Heart left ventricle (tissue), 16 donors: ENCODE results near the gene RBM4. TPM values are rescaled to one million over a fixed set of nuclear protein-coding genes. Genes with fewer than 3 reads are reported as not detected.

Source experiments
- ATAC-seq, 4 donors: fragments of 200-7000 bp; cut with Tn5 transposase; one replicate each; pipeline ENCODE4 v1.9.1; 2020 to 2022; ENCODE audit warnings: moderate library complexity in 4 of 4, mild to moderate bottlenecking in 3 of 4, moderate number of reproducible peaks in 1 of 4
- DNase-seq, 5 donors: peaks; one replicate each; pipeline ENCODE4 v3.0.0-alpha.2; 2020
- H3K27ac ChIP-seq, 12 donors: fragments of 200-600 bp; sonication (generic) in 4 of 12; one replicate each; pipeline versions ENCODE4 v1.5.0 to v1.8.0; 2016 to 2022; ENCODE audit warnings: mild to moderate bottlenecking in 2 of 12
- H3K27me3 ChIP-seq, 9 donors: fragments of 200-600 bp; sonication (generic) in 2 of 9; one replicate each; pipeline versions ENCODE4 v1.5.1 to v1.8.0; 2016 to 2022; ENCODE audit warnings: mild to moderate bottlenecking in 3 of 9
- H3K36me3 ChIP-seq, 9 donors: fragments of 200-600 bp; sonication (generic) in 2 of 9; one replicate each; pipeline versions ENCODE4 v1.5.0 to v1.8.0; 2018 to 2022; ENCODE audit warnings: mild to moderate bottlenecking in 2 of 9
- H3K4me1 ChIP-seq, 12 donors: fragments of 200-600 bp; sonication (generic) in 4 of 12; one replicate each; pipeline versions ENCODE4 v1.5.0 to v1.8.0; 2016 to 2022; ENCODE audit warnings: mild to moderate bottlenecking in 3 of 12
- H3K4me3 ChIP-seq, 12 donors: fragments of 200-600 bp; sonication (generic) in 4 of 12; one replicate each; pipeline versions ENCODE4 v1.5.0 to v1.8.0; 2017 to 2022; ENCODE audit warnings: mild to moderate bottlenecking in 9 of 12, moderate library complexity in 4 of 12
- H3K9me3 ChIP-seq, 12 donors: fragments of 200-600 bp; sonication (generic) in 4 of 12; one replicate each; pipeline versions ENCODE4 v1.5.0 to v1.8.0; 2016 to 2022; ENCODE audit warnings: mild to moderate bottlenecking in 1 of 12
- POLR2A ChIP-seq, 2 donors: fragments of 450-650 bp; IDR thresholded peaks; one replicate each; pipeline ENCODE4 v1.6.1; 2017; ENCODE audit warnings: antibody characterized with exemption in 2 of 2, mild to moderate bottlenecking in 2 of 2, moderate library complexity in 2 of 2
- WGBS, 4 donors: extraction: QIAGEN DNeasy Blood & Tissue Kit in 2 of 4; methylation state at CpG; one replicate each; pipeline versions ENCODE4 v1.1.5 to v1.1.7; 2013 to 2018; 5-methylcytosine and 5-hydroxymethylcytosine counted together
- intact Hi-C, 10 donors: fragments of 100-400 bp; cut with DNase I; formaldehyde crosslinking; loops; one replicate each; pipeline versions ENCODE4 v1.11.1 to v1.14.2; 2022
- polyA plus RNA-seq, 2 donors: library from polyadenylated mRNA; stranded (reverse); fragments of 200-250 nt; gene quantifications; one replicate each; pipeline ENCODE4 v1.2.3, GENCODE V29; 2013
- total RNA-seq, 9 donors: library from RNA; depleted of rRNA in 2 of 9; stranded (reverse); fragments of >200 nt in 2 of 9; fragmentation: NEBNext Ultra II Directional in 3 of 9; extraction: Animal tissue kit (Norgen Biotek cat#: 25700) in 3 of 9; gene quantifications; one replicate each; pipeline versions ENCODE4 v1.1.0 to v1.2.4, GENCODE V29; 2016 to 2023
- TF ChIP-seq, protein P1 (sequence below), 12 donors: fragments of 200-600 bp; sonication (generic) in 4 of 12; IDR thresholded peaks; one replicate each; pipeline versions ENCODE4 v1.5.0 to v1.8.0; 2018 to 2022; ENCODE audit warnings: antibody characterized with exemption in 12 of 12, mild to moderate bottlenecking in 5 of 12
- donor health status: ischemic (EF 13 %, LVEDD 7.1; RV severe dilation, severe dysfunction).
- donor health status: healthy with polysubstance abuse.
- donor health status: DM: no; HTN: yes; CAD: no.
- donor health status: DM: no; HTN: no; CAD: no.
- donor health status: ischemic (EF 25% LVEDD 6.9; RV normal size, moderate dysfunction).
- donor health status: ischemic (EF 25% LVEDD 5.7; RV mildly dilated, moderate dysfunction).
- donor health status: healthy.
- donor health status: DM: yes; HTN: yes; CAD: no.
- donor health status: ischemic (EF 35%, LVEDD 5.7; RV mildly dilated, moderate dysfunction).
- donor health status: nonischemic (EF 11% LVEDD 7.7; RV severe dilation, severe dysfunction).
- donor health status: DM: yes; HTN: yes; CAD: no.
- donor health status: PGD.
- donor health status: ischemic (EF 29% LVEDD 5.4; RV normal size, mild dysfunction).
- donor health status: nonischemic (EF 23%, LVEDD 6.1; RV moderate dilation, normal function).

RBM4 gene
- total and polyA plus RNA-seq, 11 donors: 46.4 to 89.4 (median 56.6) TPM

DNA sequence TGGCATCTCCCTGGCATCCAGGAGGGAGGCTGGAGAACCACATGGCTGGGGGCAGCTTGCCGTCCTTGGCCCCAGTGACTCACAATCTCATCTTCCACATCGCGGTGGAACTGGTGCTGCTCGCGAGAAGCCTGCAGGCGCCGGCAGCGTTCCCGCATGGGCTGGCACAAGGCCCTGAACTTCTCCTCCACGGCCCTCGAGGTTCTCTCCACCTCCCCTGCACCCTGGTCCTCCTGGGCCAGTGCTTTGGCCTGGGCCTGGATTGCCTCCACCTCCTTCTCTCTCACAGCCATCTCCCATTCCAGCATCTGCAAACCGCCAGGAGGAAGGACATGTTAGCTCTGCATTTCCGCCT lies 55.5 kb downstream of the RBM4 start:
- Histone ChIP-seq H3K4me3 (no peak overlapping the region), H3K4me1 (peaks cover 0 to 7% (median 0%) of the 10 kb centered on the region in 12 donors), H3K27me3 (no peaks in the 10 kb centered on the region), H3K9me3 (peaks cover 0 to under 1% (median 0%) of the 10 kb centered on the region in 12 donors), H3K27ac (no peak overlapping the region), H3K36me3 (no peaks in the 10 kb centered on the region)
- ATAC-seq (no peak), DNase-seq (peak in 1 of 5 donors; percentile 54)
- intact Hi-C loops: loop anchor here in 9 of 10 donors (1.0 to 5.0 kb wide), 5 partner anchors 139 to 378 kb away; no protein-coding TSS in a partner anchor
- no peak for TF ChIP-seq POLR2A (IDR thresholded peaks at IDR 0.05)
- TF ChIP-seq, protein P1, sequence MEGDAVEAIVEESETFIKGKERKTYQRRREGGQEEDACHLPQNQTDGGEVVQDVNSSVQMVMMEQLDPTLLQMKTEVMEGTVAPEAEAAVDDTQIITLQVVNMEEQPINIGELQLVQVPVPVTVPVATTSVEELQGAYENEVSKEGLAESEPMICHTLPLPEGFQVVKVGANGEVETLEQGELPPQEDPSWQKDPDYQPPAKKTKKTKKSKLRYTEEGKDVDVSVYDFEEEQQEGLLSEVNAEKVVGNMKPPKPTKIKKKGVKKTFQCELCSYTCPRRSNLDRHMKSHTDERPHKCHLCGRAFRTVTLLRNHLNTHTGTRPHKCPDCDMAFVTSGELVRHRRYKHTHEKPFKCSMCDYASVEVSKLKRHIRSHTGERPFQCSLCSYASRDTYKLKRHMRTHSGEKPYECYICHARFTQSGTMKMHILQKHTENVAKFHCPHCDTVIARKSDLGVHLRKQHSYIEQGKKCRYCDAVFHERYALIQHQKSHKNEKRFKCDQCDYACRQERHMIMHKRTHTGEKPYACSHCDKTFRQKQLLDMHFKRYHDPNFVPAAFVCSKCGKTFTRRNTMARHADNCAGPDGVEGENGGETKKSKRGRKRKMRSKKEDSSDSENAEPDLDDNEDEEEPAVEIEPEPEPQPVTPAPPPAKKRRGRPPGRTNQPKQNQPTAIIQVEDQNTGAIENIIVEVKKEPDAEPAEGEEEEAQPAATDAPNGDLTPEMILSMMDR (IDR thresholded peaks at IDR 0.05): no peak
- 85 to 91% (median 90%) methylated on average over 13 of the region's 13 CpGs for WGBS, 4 donors

GRCh38 chr11:66694732-66695207 lies 56.3 kb downstream of the RBM4 start:
- intact Hi-C loops: loop anchor here (1.0 to 5.0 kb wide), 5 partner anchors 138 to 378 kb away; no protein-coding TSS in a partner anchor
- peak; percentile 82 to 91 (median 85) for DNase-seq

More at GRCh38 chr11:66694732-66695207, 56.3 kb downstream of the RBM4 start:
- 17 to 21% (median 20%) methylated on average over 6 of the region's 6 CpGs for WGBS, 4 donors
- Histone ChIP-seq H3K9me3 (peaks cover 0 to 7% (median 1%) of the 10 kb centered on the region in 12 donors), H3K36me3 (no peaks in the 10 kb centered on the region), H3K4me3 (no peak overlapping the region), H3K4me1 (peaks cover 0 to 7% (median 0%) of the 10 kb centered on the region in 12 donors), H3K27me3 (no peaks in the 10 kb centered on the region), H3K27ac (peak overlapping the region in 1 of 12 donors; percentile 20)
- TF ChIP-seq, protein P1 (IDR thresholded peaks at IDR 0.05): peak; percentile 85 to 94 (median 90)
- TF ChIP-seq POLR2A (IDR thresholded peaks at IDR 0.05): no peak
- ATAC-seq: peak; percentile 61 to 90 (median 88)

Other genes with a start within 250 kb of the RBM4 start
- gene NPAS4, start 217.7 kb upstream of the RBM4 start, total RNA-seq: under 1 TPM in 1 of 9 donors, not detected in 8; 0.75 TPM
- gene NPAS4, start 217.7 kb upstream of the RBM4 start, polyA plus RNA-seq: under 1 TPM in 1 of 2 donors, not detected in 1; 0.04 TPM
- 10 to 100 TPM; 38.9 to 56.9 (median 47.4) TPM for gene MRPL11, start 199.9 kb upstream of the RBM4 start, total RNA-seq
- gene MRPL11, start 199.9 kb upstream of the RBM4 start, polyA plus RNA-seq: 10 to 100 TPM; 48.9 to 62.8 TPM
- gene PELI3, start 171.8 kb upstream of the RBM4 start, total RNA-seq: 10 to 100 TPM in 3 of 9 donors, 1 to 10 TPM in 6; 7.2 to 26.2 (median 8.0) TPM
- gene PELI3, start 171.8 kb upstream of the RBM4 start, polyA plus RNA-seq: 1 to 10 TPM; 5.8 to 9.2 TPM
- gene DPP3, start 158.3 kb upstream of the RBM4 start, total RNA-seq: 10 to 100 TPM in 6 of 9 donors, 1 to 10 TPM in 3; 6.2 to 43.1 (median 14.9) TPM
- 10 to 100 TPM in 1 of 2 donors, 1 to 10 TPM in 1; 6.4 to 35.5 TPM for gene DPP3, start 158.3 kb upstream of the RBM4 start, polyA plus RNA-seq
- 10 to 100 TPM; 15.8 to 51.8 (median 18.7) TPM for gene BBS1, start 128.1 kb upstream of the RBM4 start, total RNA-seq
- 10 to 100 TPM; 11.0 to 11.9 TPM for gene BBS1, start 128.1 kb upstream of the RBM4 start, polyA plus RNA-seq
- 10 to 100 TPM in 2 of 9 donors, 1 to 10 TPM in 7; 5.3 to 13.2 (median 6.7) TPM for gene ZDHHC24, start 92.7 kb upstream of the RBM4 start, total RNA-seq
- 1 to 10 TPM; 5.1 to 6.5 TPM for gene ZDHHC24, start 92.7 kb upstream of the RBM4 start, polyA plus RNA-seq
- gene ACTN3, start 91.8 kb upstream of the RBM4 start, total RNA-seq: not detected
- gene ACTN3, start 91.8 kb upstream of the RBM4 start, polyA plus RNA-seq: under 1 TPM; 0.01 to 0.04 TPM
- gene CTSF, start 70.1 kb upstream of the RBM4 start, total RNA-seq: 10 to 100 TPM; 34.6 to 76.4 (median 52.8) TPM
- gene CTSF, start 70.1 kb upstream of the RBM4 start, polyA plus RNA-seq: 10 to 100 TPM; 17.7 to 23.3 TPM
- gene CCDC87, start 45.6 kb upstream of the RBM4 start, total RNA-seq: under 1 TPM; 0.14 to 0.63 (median 0.36) TPM
- under 1 TPM; 0.15 to 0.18 TPM for gene CCDC87, start 45.6 kb upstream of the RBM4 start, polyA plus RNA-seq
- 10 to 100 TPM; 13.9 to 26.7 (median 19.1) TPM for gene CCS, start 45.5 kb upstream of the RBM4 start, total RNA-seq
- gene CCS, start 45.5 kb upstream of the RBM4 start, polyA plus RNA-seq: 10 to 100 TPM; 20.2 to 41.1 TPM
- gene RBM14, start 22.1 kb upstream of the RBM4 start, total RNA-seq: 10 to 100 TPM; 20.3 to 40.0 (median 30.6) TPM
- gene RBM14, start 22.1 kb upstream of the RBM4 start, polyA plus RNA-seq: 10 to 100 TPM; 17.4 to 34.3 TPM
- 10 to 100 TPM in 4 of 9 donors, 1 to 10 TPM in 5; 8.4 to 13.3 (median 10.0) TPM for gene RBM4B, start 39.2 kb downstream of the RBM4 start, total RNA-seq
- gene RBM4B, start 39.2 kb downstream of the RBM4 start, polyA plus RNA-seq: 1 to 10 TPM; 7.0 to 8.9 TPM
- 1 to 10 TPM in 3 of 9 donors, under 1 TPM in 6; 0.50 to 3.1 (median 0.91) TPM for gene SPTBN2, start 90.5 kb downstream of the RBM4 start, total RNA-seq
- gene SPTBN2, start 90.5 kb downstream of the RBM4 start, polyA plus RNA-seq: under 1 TPM; 0.30 to 0.62 TPM
- 1 to 10 TPM; 3.1 to 9.5 (median 5.0) TPM for gene RCE1, start 204.7 kb downstream of the RBM4 start, total RNA-seq
- 1 to 10 TPM; 2.1 to 8.3 TPM for gene RCE1, start 204.7 kb downstream of the RBM4 start, polyA plus RNA-seq
- gene LRFN4, start 218.4 kb downstream of the RBM4 start, total RNA-seq: 10 to 100 TPM in 8 of 9 donors, 1 to 10 TPM in 1; 8.2 to 22.0 (median 14.9) TPM
- 10 to 100 TPM; 15.4 to 22.1 TPM for gene LRFN4, start 218.4 kb downstream of the RBM4 start, polyA plus RNA-seq